ENCODE measurements around the gene CFAP69.

GRCh38 chr7:90230834-90231233 is 14.1 kb upstream of the CFAP69 start:
- TF ChIP-seq SUZ12 (IDR thresholded peaks at IDR 0.05; ENCODE audit: extremely low read depth, insufficient read depth, insufficient read length) = no peak
- no peak for TF ChIP-seq ZNF274 (IDR thresholded peaks at IDR 0.05; ENCODE audit: low read depth, low read length)
- TF ChIP-seq YY1 (IDR thresholded peaks at IDR 0.05; ENCODE audit: insufficient read depth, insufficient read length) = no peak
